Measurements from ENCODE around the gene TRPV5.

DNA sequence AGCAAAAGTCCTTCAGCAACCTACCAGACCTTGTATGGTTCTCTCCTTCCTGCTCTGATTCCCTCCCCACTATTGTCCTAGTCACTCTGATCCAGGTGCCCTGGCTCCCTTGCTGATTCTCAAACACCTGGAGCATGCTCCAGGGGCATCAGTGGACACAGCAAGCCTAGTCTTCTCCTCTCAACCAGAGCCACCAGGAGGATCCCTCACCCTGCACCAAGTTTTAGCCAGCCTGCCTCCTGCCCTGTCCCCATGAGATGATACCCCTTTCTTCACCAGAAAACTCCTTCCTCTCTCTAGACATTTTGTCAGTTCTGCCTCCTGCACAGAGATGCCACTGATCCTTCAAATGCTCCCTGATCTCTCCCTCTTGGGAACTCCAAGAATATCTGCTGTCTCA, 16.7 kb upstream of the TRPV5 start:
- TF ChIP-seq CTCF (conservative IDR thresholded peaks at IDR 0.05; ENCODE audit: low read depth, low read length) (no peak), POLR2A (IDR thresholded peaks at IDR 0.05; ENCODE audit: low read depth, low read length) (no peak), RAD21 (IDR thresholded peaks at IDR 0.05; ENCODE audit: low read length) (no peak), FOS (IDR thresholded peaks at IDR 0.05; ENCODE audit: low read depth, low read length) (no peak), MAZ (IDR thresholded peaks at IDR 0.05; ENCODE audit: borderline replicate concordance, low read depth, low read length) (no peak), BHLHE40 (IDR thresholded peaks at IDR 0.05; ENCODE audit: low read depth, low read length) (no peak), MXI1 (IDR thresholded peaks at IDR 0.05; ENCODE audit: borderline replicate concordance, low read depth, low read length) (no peak), SMC3 (IDR thresholded peaks at IDR 0.05; ENCODE audit: low read depth, low read length) (no peak), RFX5 (IDR thresholded peaks at IDR 0.05; ENCODE audit: low read depth, low read length) (no peak), CHD1 (IDR thresholded peaks at IDR 0.05; ENCODE audit: low read depth, low read length) (no peak)
- TF ChIP-seq, protein P1, sequence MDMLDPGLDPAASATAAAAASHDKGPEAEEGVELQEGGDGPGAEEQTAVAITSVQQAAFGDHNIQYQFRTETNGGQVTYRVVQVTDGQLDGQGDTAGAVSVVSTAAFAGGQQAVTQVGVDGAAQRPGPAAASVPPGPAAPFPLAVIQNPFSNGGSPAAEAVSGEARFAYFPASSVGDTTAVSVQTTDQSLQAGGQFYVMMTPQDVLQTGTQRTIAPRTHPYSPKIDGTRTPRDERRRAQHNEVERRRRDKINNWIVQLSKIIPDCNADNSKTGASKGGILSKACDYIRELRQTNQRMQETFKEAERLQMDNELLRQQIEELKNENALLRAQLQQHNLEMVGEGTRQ (IDR thresholded peaks at IDR 0.05; ENCODE audit: low read depth, low read length): no peak
- TF ChIP-seq, protein P2, sequence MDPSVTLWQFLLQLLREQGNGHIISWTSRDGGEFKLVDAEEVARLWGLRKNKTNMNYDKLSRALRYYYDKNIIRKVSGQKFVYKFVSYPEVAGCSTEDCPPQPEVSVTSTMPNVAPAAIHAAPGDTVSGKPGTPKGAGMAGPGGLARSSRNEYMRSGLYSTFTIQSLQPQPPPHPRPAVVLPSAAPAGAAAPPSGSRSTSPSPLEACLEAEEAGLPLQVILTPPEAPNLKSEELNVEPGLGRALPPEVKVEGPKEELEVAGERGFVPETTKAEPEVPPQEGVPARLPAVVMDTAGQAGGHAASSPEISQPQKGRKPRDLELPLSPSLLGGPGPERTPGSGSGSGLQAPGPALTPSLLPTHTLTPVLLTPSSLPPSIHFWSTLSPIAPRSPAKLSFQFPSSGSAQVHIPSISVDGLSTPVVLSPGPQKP (IDR thresholded peaks at IDR 0.05; ENCODE audit: borderline replicate concordance, low read depth, low read length): no peak
